ENCODE measurements around the gene PLA2G4A. TPM values are rescaled to one million over a fixed set of nuclear protein-coding genes. Genes with fewer than 3 reads are reported as not detected.

The PLA2G4A gene
- total RNA-seq, 1 experiment from 2014 or later, result 0.39 TPM

DNA sequence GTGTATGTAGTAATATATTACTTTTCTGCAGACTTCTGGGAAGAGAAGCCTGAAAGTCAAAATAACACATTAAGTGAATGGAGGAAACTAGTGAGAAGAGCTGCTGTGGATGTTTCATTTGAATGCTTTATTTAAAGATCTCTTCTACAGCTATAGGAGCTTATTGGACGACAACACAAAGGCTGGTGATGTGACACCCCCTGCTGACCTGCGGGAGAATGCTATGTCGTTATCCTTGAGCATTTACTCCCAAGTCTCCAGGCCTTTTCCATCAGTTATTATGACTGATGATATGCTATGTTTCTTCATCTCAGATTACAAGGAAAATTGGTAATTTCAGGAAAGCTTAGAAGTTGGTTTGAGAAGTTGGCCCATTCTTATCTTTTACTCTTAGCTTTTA, 22.3 kb upstream of the PLA2G4A start:
- Histone ChIP-seq H3K14ac (ENCODE audit: insufficient read depth, low read length) (no peak overlapping the region), H3K4me2 (ENCODE audit: insufficient read depth, insufficient read length, low read length) (no peak overlapping the region), H2BK120ac (ENCODE audit: low read depth, low read length, poor library complexity, severe bottlenecking) (no peak overlapping the region), H3K9me3 (ENCODE audit: control insufficient read depth, low read depth, low read length) (no peaks in the 10 kb centered on the region), H3K27me3 (ENCODE audit: insufficient read depth, low read length) (no peaks in the 10 kb centered on the region), H3K79me1 (ENCODE audit: insufficient read depth, low read depth, low read length, poor library complexity, severe bottlenecking) (no peaks in the 10 kb centered on the region), H2BK15ac (ENCODE audit: low read depth, low read length) (no peak overlapping the region), H3K4ac (ENCODE audit: low read depth, low read length) (no peak overlapping the region), H3T11ph (ENCODE audit: low read length) (no peak overlapping the region), H2BK5ac (ENCODE audit: insufficient read length, low read length) (no peak overlapping the region), H4K20me1 (ENCODE audit: control insufficient read depth, insufficient read depth, insufficient read length) (no peaks in the 10 kb centered on the region), H3K23me2 (ENCODE audit: insufficient read length, low read depth, low read length, poor library complexity, severe bottlenecking) (no peaks in the 10 kb centered on the region), H3K56ac (ENCODE audit: insufficient read length, low read depth, low read length) (no peak overlapping the region), H2BK20ac (ENCODE audit: low read depth, low read length, poor library complexity, severe bottlenecking) (no peak overlapping the region), H2AK5ac (ENCODE audit: insufficient read length, low read length) (no peak overlapping the region), H3K9ac (ENCODE audit: extremely low read depth, insufficient read length, low read length) (no peak overlapping the region), H4K8ac (replicated peaks; ENCODE audit: insufficient read length, low read depth, low read length) (no peak overlapping the region), H4K5ac (ENCODE audit: insufficient read length, low read depth, low read length) (no peak overlapping the region), H3K27ac (ENCODE audit: insufficient read length, low read depth, low read length) (no peak overlapping the region), H2BK12ac (ENCODE audit: insufficient read length, low read depth, low read length) (no peak overlapping the region), H3K79me2 (ENCODE audit: insufficient read depth, low read length) (no peaks in the 10 kb centered on the region), H3K18ac (ENCODE audit: insufficient read length, low read depth, low read length) (no peak overlapping the region), H3K4me1 (ENCODE audit: insufficient read depth, low read length) (no peaks in the 10 kb centered on the region), H3K23ac (ENCODE audit: insufficient read length, low read depth, low read length) (no peak overlapping the region), H4K91ac (ENCODE audit: insufficient read length, low read depth, low read length) (no peak overlapping the region), H2AFZ (ENCODE audit: low read length) (no peak overlapping the region)
- Mint-ChIP-seq H3K4me3 (no peak overlapping the region), H3K4me1 (0 out of 4 replicates have a peak, but pooled peaks cover 0 to 3% of the 10 kb centered on the region in 2 experiments), H3K27ac (no peak overlapping the region), H3K27me3 (ENCODE audit: low read depth) (no peaks in the 10 kb centered on the region), H3K9me3 (no peaks in the 10 kb centered on the region), H3K36me3 (ENCODE audit: insufficient read depth in 1 of 3, low read depth in 3 of 3) (no peaks in the 10 kb centered on the region)
- no CpG with 5 or more reads among the region's 3 CpGs for WGBS (ENCODE audit: extremely low coverage, insufficient read length, low lambda C conversion rate)
- peak; percentile 32 for DNase-seq
- TF ChIP-seq, protein P1, sequence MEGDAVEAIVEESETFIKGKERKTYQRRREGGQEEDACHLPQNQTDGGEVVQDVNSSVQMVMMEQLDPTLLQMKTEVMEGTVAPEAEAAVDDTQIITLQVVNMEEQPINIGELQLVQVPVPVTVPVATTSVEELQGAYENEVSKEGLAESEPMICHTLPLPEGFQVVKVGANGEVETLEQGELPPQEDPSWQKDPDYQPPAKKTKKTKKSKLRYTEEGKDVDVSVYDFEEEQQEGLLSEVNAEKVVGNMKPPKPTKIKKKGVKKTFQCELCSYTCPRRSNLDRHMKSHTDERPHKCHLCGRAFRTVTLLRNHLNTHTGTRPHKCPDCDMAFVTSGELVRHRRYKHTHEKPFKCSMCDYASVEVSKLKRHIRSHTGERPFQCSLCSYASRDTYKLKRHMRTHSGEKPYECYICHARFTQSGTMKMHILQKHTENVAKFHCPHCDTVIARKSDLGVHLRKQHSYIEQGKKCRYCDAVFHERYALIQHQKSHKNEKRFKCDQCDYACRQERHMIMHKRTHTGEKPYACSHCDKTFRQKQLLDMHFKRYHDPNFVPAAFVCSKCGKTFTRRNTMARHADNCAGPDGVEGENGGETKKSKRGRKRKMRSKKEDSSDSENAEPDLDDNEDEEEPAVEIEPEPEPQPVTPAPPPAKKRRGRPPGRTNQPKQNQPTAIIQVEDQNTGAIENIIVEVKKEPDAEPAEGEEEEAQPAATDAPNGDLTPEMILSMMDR (conservative IDR thresholded peaks at IDR 0.05), result peak; percentile 28; the same call in 2 of the 3 replicates
